Stimulated activated CD4-positive, alpha-beta T cell treated with anti-CD3 and anti-CD28 coated beads, Interleukin-1b, Interleukin-23, amount 100 ng/mL, for 1 hour (primary cell): Measurements from ENCODE around the gene CGREF1.

Source experiments
- DNase-seq, 2 donors: peaks; one replicate each; pipeline ENCODE4 v3.0.0-alpha.2; 2020; ENCODE audit warnings: low read depth in 2 of 2

CGREF1 gene, protein sequence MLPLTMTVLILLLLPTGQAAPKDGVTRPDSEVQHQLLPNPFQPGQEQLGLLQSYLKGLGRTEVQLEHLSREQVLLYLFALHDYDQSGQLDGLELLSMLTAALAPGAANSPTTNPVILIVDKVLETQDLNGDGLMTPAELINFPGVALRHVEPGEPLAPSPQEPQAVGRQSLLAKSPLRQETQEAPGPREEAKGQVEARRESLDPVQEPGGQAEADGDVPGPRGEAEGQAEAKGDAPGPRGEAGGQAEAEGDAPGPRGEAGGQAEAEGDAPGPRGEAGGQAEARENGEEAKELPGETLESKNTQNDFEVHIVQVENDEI

DNA sequence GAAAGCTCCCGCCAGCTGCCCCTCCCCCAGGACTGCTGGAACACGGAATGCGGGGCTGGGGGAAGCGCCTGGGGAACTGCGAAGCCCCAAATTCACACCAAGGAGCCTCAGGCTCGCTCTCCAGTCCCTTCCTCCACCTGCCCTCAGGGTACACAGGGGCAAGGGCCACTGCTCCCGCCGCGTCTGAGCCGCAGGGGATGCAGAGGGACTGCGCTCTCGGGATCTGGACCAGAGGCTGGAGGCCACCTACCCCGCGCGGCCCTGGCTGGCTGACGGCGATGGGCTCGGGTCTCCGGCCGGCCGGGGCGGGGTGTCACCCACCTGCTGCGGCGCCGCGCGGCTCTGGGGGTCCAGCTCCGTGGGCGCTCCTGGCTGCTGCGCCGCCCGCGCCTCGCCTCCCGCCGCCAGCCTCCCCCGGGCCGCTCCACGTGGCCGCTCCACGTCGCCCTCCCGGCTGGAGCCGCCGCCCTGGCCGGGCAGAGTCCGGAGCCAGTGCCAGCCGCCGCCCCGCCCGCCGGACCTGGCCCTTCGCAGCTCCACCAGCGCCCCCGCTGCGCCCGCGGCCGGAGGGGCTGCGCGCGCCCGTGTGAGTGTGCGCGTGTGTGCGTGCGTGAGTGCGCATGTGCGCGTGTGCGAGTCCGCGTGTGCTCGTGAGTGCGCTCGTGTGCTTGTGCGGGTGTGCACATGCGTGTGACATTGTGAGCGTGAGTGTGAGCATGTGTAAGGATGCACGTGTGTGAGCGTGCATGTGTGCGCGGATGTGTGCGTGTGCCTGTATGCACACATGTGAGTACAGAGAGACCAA, at the start of gene CGREF1:
TSS of gene CGREF1 (minus strand) at position 604 of the 805 bp plus-strand sequence. CDS start 14,762 bp downstream, outside the sequence.
- no peak for DNase-seq

- no peak for DNase-seq
Measured at GRCh38 chr2:27164960-27165763, 46.2 kb upstream of the CGREF1 start.

DNA sequence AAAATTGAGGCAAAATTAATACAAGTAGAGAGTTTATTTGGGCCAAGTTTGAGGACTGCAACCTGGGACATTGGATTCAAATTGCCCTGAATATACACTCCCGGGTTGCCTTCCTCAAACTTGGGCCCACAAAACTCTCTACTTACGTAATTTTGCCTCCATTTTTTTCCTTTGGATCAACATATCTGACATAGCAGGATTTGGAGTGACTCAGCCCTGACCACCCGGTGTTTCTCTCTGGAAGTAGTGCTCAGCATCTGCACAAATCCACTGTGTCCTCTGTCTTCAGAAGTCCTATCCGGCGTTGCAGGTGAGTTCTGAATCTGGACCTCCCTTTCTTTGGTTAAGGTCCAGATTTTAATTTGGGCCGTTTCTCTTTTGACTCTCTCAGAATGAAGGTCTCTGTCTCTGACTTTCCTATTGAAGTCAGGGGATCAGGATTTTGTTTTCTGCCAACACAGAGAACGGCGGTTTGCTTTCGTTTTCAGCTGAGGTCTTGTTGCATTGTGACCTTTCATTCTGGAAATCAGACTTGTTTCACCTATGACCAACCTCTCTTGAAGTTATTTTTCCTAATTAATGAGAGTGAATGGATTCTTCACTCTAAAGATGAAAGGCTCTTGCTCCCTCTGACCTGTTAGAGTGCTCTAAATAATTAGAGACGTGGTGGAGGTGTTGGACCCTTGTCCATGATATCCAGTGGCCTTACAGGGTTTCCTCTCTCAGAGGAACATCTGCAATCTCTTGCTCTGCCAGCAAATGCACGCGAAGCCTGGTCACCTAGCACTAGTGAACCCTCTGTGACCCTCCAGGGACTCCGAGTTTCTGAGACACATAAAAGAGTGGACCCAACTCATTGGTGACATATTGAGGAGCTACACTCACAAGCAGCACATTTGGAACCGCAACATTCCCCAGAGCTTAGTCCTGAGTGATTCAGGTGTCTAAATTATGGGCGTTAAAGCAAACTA, 43.5 kb upstream of the CGREF1 start:
- DNase-seq = no peak

DNA sequence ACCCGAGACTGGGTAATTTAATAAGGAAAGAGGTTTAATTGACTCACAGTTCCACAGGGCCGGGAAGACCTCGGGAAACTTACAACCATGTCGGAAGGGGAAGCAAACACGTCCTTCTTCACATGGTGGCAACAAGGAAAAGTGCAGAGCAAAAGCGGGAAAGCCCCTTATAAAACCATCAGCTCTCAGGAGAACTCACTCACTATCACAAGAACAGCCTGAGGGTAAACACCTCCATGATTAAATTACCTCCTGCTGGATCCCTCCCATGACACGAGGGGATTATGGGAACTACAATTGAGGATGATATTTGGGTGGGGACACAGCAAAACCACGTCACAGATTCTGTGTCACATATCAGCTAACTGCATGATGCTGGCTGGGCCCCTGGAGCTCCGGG, 41.3 kb upstream of the CGREF1 start:
- DNase-seq = no peak

DNA sequence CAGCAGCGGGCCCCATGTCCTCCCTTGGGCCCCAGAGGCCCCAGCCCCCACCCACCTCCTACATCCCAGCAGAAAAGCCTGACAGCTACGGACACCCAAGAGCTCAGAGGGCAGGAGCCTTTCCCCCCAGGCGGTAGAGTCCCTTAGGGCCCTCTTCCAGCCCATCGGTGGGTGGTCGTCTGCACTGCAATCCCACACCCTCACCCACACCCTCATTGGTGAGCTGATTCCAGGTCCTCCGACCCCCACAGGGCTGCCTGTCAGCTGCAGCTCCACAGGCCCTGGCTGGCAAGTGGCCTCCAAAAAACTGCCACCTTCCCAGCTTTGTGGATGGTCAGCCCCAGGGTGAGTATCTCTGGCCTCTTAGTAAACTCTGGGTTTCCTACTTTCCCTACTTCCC, 40.3 kb upstream of the CGREF1 start:
- DNase-seq = no peak

DNA sequence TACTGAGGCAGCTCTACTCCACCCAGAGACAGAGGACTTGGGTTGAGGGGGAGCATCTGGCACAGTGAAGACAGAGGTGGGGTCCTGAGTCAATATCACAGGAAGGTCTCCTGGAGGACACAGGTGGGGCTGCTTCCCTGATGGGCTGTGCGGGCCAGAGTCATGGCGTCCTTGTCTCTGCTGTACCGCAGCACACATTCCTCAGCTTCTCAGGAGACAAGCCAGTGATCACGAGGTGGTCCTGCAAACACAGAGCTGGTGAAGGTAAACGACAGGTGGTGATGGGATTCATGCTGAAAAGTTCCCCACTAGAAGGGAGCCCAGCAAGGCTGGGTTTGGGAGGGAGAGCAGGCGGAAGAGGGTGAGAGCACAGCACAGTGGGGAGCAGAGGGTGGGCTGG, 39.5 kb upstream of the CGREF1 start:
- no peak for DNase-seq

DNA sequence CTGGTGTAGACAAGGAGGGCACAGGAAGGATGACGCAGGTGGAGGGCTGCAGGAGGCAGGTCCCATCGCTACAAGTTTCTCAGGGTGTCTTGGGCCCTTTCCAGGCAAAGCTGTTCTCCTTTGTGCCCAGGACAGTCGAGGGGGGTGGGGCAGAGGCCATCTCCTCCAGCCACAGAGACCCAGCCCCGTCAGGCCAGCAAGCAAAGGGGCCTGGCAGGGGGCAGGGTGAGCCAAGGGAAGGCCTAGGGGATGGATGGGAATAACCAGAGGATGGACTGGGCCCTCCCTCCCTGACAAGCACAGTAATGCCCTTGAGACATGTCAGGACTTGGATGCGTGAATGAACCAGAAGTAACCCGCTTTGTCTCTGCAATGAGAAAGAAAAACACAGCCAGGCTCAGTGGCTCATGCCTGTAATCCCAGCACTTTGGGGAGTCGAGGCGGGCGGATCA, 36.2 kb upstream of the CGREF1 start:
- no peak for DNase-seq

DNA sequence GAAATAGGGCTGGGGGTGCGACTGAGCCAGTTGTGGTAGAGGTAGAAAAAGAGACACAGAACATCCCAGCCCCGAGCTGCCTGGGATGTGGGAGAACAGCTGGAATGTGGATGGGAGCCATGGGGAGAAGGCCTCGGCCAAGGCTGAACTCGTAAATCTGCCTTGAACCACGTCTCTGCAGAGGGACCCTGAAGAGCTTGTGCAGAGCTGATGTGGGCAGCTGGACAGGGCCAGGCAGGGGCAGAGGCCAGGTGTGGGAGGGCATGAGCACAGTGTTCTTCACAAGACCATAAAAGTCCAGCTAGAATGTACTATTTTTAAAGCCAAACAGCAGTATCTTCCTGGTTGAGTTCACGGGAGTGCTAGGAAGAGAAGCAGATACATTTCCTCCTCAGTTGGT, 35.6 kb upstream of the CGREF1 start:
- no peak for DNase-seq

DNA sequence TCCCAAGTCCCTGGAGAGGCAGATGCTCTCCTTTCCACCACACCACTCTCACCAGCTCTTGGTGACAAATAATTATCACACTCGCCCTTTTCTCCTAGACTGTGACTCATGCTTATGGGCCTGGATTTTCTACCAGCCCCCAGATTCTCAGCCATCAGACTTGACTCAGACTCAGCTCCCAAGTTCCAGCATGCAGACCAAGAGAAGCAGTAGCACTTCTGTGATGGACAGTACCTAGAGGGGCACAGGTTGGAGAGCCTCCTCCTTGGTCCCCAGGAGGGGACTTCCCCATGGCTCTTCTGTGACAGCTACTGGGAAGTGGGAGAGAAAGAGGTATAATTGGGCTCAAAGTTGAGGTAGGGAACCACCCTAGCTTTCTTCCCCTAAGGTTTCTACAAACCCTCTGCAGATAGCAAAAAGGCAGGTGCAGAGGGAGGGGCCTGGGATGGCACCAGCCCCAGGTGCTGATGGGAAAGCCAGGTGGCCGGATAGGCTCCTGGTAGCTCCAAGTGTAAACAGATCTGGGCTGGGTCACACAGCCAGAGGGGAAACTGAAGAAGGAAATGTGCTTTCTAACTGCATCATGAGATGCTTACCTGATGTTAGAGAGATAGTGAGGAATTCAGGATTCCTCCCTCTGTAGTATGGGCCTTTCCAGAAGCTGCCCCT, 34.0 kb upstream of the CGREF1 start:
- DNase-seq = no peak

DNA sequence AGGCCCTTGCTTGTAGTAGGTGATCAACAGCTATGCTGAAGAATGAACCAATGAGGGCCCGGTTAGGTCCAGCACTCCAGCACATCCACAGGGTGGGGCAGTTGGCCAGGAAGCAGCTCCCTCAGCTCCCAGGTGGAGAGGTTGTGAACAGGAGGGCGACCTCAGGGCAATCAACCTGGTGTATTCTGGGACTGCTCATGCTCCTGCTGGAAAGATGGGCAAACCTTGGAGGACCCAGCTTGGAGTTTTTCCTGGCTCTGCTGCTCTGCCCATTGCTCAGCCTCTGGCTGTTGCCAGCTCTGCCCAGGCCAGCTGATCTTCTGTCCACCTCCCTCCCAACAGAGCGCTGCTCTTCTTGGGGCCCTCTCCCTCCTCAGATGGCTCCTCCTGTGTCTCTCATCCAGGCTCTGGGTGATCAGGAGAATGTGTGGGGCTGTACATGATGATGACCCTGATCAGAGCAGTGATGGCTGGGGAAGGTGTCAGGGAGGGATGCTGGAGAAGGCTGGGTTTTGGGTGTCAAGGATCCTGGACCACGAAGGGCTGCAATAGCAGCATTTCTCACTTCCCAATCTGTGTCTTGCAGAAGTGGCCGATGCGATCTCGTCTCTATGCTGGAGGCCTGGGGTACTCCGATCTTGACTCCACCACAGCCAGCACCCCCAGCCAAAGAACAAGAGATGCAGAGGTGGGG, 33.3 kb upstream of the CGREF1 start:
- DNase-seq = no peak

DNA sequence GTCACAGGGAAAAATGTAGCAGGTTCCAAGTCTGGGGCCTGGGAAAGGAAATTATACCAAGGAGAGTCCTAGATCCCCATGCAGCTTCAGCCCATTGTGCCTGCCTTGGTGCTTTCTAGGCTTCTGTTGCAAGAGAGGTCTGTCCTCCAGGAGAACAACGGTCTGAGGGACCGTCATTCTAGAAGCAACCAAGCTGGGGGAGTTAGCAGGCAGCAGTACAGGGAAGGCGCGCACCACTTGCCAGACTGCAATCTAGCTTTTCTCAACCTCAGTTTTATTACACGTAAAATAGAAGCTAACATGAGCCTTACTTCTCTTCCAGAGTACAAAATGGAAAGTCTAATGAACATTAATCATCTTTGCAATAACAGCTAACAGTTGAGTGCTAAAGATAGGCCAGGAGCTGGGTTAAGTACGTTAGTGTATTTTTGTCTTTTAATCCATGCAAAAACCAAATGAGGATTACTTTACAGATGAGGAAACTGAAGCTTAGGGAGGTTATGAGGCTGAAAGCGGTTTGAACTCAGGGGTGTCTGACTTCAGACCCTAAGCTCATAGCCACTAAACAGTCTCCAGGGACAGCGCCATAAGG, 31.8 kb upstream of the CGREF1 start:
- DNase-seq = no peak

DNA sequence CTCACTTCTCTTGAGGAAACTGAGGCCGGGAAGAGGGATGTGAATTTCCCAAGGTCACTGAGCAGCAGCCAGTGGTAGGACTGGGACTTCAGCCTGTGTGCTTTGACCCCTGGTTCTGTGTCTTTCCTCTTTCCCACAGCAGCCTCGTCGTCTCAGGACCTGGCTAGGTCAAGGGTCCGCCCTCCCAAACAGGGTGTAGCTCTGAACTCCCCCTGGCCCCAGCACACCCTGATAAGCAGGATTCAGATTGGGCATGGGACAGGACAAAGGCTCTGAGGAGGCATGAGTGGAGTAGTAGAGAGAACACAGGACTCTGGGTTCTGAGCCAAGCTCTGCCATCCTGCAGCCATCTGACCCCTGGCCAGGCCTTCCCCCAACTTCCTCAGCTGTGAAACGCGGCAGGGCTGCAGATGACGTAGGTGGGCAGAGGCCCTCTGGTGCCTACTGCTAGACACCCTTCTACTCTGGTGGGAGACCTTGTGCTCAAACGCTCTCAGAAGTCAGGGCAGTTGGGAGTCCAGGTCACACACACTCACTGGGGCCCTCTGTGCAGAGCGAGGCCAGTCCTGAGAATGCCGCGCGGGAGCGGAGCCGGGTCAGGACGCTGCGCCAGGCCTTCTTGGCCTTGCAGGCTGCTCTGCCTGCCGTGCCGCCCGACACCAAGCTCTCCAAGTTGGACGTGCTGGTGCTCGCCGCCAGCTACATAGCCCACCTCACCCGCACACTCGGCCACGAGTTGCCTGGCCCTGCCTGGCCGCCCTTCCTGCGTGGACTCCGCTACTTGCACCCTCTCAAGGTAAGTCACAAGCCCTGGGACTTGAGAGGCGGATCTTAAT, 30.9 kb upstream of the CGREF1 start:
- no peak for DNase-seq

- DNase-seq = no peak
Measured at GRCh38 chr2:27148801-27149439, 30.0 kb upstream of the CGREF1 start, which contains the start of gene TCF23. Gene TCF23 (plus strand): TSS chr2:27149004. CDS start chr2:27149134, 130 bp downstream.

DNA sequence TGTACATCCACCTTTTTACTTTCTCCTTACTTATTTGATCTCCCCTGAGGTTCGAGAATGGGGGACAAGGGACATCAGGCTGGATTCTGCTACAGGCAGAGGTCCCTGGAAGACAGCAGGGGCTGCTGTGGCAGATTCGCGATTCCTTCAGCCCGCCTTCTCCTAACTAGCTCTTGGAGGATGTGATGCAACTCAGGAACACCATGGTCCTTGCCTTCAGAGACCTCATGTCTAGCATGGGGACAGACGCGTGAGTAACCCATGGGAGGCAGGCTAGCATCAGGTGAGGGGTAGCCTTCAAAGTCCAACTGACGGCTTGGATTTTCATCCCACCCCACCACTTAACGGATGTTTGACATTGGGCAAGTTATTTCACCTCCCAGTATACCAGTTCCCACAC, 29.0 kb upstream of the CGREF1 start:
- DNase-seq = no peak

DNA sequence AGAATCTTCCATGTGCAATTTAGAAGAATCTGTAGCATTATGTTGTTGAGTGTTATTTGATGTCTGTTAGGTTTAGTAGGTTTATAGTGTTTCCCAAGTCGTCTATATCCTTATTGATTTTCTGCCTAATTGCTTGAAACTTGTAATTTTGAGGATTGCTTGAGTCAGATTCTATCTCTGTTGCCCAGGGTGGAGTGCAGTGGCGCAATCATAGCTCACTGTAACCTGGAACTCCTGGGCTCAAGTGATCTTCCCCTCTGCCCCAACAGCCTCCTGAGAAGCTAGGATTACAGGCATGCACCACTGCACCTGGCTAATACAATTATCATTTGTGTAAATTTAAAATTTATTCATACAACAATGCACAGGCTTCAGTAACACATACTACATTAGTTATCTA, 26.8 kb upstream of the CGREF1 start:
- no peak for DNase-seq

DNA sequence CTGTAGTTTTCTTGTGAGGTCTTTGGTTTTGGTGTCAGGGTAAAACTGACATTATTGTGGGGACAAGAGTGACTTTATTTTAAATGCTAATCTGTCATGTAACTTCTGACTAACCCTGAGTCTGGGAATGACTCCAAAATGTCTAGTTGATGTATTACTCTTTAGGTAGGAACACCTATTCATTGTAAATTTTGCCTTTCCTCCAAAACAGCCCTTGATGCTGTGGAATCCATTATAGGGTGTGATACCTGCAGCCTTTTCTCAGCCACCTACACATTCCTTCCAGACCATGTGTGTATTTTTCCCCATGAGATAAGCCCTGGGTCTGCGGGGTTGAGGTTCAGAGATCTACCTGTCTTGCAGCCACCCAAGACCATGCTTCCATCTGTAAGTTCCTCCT, 24.4 kb upstream of the CGREF1 start:
- DNase-seq = no peak

DNA sequence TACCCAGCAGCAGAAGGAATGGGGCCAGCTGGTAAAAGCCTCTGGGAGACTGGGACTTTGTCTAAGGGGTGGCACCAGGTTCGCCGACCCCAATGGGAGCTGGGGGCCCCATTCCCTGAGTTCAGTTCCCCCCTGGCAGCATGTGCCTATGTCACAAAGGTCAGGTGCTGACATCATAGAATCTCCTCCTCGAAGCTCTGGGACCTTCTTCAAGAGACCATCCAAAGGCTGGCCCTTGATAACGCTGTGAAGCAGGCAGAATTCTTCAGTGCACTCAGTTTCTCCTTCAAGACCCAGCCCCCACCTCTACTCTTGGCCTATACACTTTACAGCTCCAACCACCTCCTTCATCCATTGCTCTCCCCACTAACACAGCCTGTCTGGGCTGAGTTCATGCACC, 20.4 kb upstream of the CGREF1 start, which contains the start of gene PRR30:
TSS of gene PRR30 (minus strand) at position 101 of the 400 bp plus-strand sequence. CDS start 1,081 bp downstream, outside the sequence.
- no peak for DNase-seq

DNA sequence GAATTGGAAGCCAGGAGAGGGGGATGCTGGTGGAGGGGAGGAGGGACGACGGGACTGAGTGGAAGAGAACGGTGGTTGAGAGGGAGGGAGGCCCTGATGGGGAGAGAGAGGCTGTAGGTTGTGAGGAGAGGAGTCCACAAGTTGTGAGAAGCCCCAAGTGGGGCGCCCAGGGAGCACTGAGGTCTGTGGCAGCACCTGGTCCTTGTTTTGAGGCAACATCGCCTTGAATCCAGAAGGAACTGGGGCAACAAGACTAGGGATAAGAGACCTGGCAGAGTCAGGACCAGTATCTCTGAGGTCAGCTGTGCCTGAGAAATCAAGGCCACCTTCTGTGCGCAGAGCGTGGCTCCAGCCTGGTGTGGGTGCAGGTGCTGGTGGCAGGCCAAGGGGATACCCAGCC, 19.2 kb upstream of the CGREF1 start:
- DNase-seq = no peak
